ENCODE data around the gene DYDC2.

The DYDC2 gene

DNA sequence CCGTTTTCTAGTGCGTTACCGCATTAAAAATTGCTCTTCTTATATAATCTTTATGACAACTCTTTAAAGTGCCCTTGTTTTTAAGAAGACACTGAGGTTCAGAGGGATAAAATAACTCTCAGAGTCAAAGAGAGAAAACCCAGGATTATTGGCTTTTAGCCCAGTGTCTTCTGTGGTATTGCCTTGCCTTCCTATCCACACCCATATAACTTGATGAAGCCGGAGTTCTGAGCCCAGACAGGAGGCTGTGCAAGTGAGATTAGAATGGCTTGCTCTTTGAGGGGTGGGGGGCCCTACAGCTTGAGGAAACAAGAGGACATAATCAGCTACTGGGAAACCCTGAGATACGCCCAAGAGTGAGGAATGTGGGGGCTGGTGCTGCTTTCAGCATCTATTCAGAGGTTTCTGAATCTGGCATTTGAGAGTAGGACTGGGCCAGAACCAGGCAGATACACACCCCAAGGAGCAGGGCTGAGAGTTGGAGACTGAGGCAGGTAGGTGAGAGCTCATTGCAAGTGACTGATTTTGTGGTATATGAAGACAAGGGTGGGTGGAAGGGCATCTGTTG, 54.1 kb downstream of the DYDC2 start:
- no peak for ATAC-seq (ENCODE audit: low read depth)
- Histone ChIP-seq H3K9me3 (ENCODE audit: severe bottlenecking) (no peaks in the 10 kb centered on the region), H3K27ac (ENCODE audit: poor library complexity, severe bottlenecking) (peak overlapping the region; percentile 26), H3K36me3 (ENCODE audit: low read depth) (no peaks in the 10 kb centered on the region), H3K4me3 (ENCODE audit: severe bottlenecking) (no peak overlapping the region), H3K27me3 (ENCODE audit: insufficient read depth, poor library complexity, severe bottlenecking) (no peaks in the 10 kb centered on the region), H3K4me1 (ENCODE audit: insufficient read depth, poor library complexity, severe bottlenecking) (peaks cover 39% of the 10 kb centered on the region)
- no peak for DNase-seq (ENCODE audit: low spot score)
- TF ChIP-seq, protein P1, sequence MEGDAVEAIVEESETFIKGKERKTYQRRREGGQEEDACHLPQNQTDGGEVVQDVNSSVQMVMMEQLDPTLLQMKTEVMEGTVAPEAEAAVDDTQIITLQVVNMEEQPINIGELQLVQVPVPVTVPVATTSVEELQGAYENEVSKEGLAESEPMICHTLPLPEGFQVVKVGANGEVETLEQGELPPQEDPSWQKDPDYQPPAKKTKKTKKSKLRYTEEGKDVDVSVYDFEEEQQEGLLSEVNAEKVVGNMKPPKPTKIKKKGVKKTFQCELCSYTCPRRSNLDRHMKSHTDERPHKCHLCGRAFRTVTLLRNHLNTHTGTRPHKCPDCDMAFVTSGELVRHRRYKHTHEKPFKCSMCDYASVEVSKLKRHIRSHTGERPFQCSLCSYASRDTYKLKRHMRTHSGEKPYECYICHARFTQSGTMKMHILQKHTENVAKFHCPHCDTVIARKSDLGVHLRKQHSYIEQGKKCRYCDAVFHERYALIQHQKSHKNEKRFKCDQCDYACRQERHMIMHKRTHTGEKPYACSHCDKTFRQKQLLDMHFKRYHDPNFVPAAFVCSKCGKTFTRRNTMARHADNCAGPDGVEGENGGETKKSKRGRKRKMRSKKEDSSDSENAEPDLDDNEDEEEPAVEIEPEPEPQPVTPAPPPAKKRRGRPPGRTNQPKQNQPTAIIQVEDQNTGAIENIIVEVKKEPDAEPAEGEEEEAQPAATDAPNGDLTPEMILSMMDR (IDR thresholded peaks at IDR 0.05; ENCODE audit: poor library complexity, severe bottlenecking), result no peak

DNA sequence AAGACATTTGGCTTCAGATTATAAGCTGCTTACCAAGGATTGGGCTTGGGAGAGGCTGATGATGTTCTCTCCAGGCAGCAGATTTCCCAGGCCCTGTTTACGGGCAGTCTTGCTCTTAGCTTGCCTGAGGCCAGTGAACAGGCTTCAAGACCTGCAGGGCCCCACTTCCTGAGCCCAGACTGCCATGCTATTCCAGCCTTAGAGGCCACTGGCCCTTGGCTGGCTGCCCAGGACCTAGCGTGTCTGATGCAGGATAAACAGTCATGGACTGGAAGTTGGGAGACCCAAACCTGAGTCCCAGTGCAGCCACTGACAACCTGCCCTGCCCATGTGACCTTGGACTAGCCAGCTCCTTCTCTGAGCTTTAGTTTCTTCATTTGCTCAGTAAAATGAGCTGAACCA, 54.7 kb downstream of the DYDC2 start:
- TF ChIP-seq, protein P1 (IDR thresholded peaks at IDR 0.05; ENCODE audit: poor library complexity, severe bottlenecking), result no peak
- no peak for DNase-seq (ENCODE audit: low spot score)
- Histone ChIP-seq H3K9me3 (ENCODE audit: severe bottlenecking) (no peaks in the 10 kb centered on the region), H3K36me3 (ENCODE audit: low read depth) (no peaks in the 10 kb centered on the region), H3K4me1 (ENCODE audit: insufficient read depth, poor library complexity, severe bottlenecking) (peaks cover 39% of the 10 kb centered on the region), H3K27me3 (ENCODE audit: insufficient read depth, poor library complexity, severe bottlenecking) (no peaks in the 10 kb centered on the region), H3K4me3 (ENCODE audit: severe bottlenecking) (no peak overlapping the region), H3K27ac (ENCODE audit: poor library complexity, severe bottlenecking) (peak overlapping the region; percentile 26)
- no peak for ATAC-seq (ENCODE audit: low read depth)

DNA sequence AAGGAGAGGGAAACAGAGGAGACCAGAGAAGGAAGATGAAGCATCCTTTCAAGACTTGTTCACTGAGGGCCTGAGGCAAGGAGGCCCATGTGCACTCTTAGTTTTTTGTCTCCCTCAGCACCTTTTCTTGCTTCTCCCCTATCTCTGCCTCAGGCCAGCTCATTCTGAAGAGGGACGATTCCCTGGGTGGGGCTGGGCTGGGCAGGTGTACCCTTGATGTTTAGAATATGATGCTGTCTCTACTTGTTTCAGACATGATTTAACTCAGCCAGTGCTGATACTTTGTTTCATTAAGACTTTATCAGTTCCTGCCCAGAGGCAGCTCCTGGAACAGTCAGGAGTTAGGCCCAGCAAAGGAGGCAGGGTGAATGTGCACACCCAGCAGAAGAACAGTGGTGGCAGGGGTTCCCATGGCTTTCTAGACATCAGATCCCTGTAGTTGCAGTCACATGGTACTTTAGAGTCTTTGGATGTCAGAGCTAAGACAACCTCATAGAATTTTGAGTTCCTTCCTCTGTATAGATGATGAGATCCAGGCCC, 55.2 kb downstream of the DYDC2 start:
- DNase-seq (ENCODE audit: low spot score), result no peak
- ATAC-seq (ENCODE audit: low read depth), result no peak
- Histone ChIP-seq H3K36me3 (ENCODE audit: low read depth) (no peaks in the 10 kb centered on the region), H3K27me3 (ENCODE audit: insufficient read depth, poor library complexity, severe bottlenecking) (no peaks in the 10 kb centered on the region), H3K27ac (ENCODE audit: poor library complexity, severe bottlenecking) (peak overlapping the region; percentile 36), H3K4me1 (ENCODE audit: insufficient read depth, poor library complexity, severe bottlenecking) (peaks cover 39% of the 10 kb centered on the region), H3K9me3 (ENCODE audit: severe bottlenecking) (no peaks in the 10 kb centered on the region), H3K4me3 (ENCODE audit: severe bottlenecking) (no peak overlapping the region)
- TF ChIP-seq, protein P1 (IDR thresholded peaks at IDR 0.05; ENCODE audit: poor library complexity, severe bottlenecking), result no peak

DNA sequence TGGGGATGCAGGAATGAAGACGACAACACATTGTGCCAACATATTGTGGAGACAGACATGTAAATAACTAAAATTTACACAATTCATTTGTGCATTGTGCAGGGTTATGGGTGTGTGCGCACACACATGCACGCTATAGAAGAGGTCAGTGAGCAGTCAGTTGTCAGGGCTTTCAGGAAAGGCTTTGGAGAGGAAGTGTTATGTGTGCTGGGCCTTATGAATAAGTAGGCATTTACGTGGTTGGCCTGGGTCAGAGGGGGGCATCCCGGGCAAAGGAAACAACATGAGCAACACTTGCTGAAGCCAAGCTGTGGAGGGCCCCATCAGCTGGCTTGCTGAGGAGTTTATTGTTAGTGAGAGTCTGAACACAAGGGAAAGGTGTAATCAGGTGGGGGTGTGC, 55.9 kb downstream of the DYDC2 start:
- H3K4me1 ChIP-seq (ENCODE audit: insufficient read depth, poor library complexity, severe bottlenecking), result peaks cover 39% of the 10 kb centered on the region
- no peaks in the 10 kb centered on the region for H3K27me3 ChIP-seq (ENCODE audit: insufficient read depth, poor library complexity, severe bottlenecking)
- TF ChIP-seq, protein P1 (IDR thresholded peaks at IDR 0.05; ENCODE audit: poor library complexity, severe bottlenecking), result no peak
- DNase-seq (ENCODE audit: low spot score) (no peak), ATAC-seq (ENCODE audit: low read depth) (no peak)
- H3K27ac ChIP-seq (ENCODE audit: poor library complexity, severe bottlenecking), result peak overlapping the region; percentile 36
- no peaks in the 10 kb centered on the region for H3K36me3 ChIP-seq (ENCODE audit: low read depth)
- H3K9me3 ChIP-seq (ENCODE audit: severe bottlenecking), result no peaks in the 10 kb centered on the region
- H3K4me3 ChIP-seq (ENCODE audit: severe bottlenecking), result no peak overlapping the region

DNA sequence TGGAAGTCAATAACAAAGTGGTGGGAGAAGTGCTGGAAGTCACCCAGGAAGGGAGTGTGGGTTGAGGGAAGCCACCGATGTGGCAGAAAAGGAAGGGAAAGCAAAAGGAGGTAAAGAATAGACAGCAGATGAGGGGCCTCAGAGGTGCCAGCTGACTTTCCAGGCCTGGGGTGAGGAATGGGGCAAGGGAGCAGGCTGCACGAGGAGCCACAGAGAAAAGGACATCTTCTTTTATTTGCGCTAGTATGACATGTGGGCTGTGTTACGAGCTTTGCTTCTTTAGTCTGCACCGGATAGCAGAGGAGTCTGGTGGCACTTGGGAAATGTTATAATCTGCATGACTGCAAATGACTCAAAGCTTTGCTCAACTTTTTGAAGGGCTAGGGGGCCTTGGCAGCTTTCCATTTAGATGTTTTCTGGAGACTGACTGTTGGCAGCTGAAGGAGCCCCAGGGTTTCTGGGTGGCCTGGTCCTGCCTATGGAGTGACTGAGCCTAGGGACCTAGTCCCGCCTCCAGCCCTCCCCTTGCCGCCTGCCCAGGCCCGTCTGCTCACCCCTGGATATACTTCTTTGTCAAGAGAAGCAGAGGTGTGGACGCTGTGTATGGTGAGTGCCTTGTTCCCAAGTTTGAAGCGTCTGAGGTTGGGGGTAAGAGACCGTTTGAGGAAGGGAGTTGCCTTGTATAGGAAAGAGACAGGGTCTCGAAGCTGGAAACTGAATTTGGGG, 56.9 kb downstream of the DYDC2 start:
- ATAC-seq (ENCODE audit: low read depth) (peak; percentile 86), DNase-seq (ENCODE audit: low spot score) (peak; percentile 78)
- H3K36me3 ChIP-seq (ENCODE audit: low read depth), result no peaks in the 10 kb centered on the region
- TF ChIP-seq, protein P1 (IDR thresholded peaks at IDR 0.05; ENCODE audit: poor library complexity, severe bottlenecking), result no peak
- no peaks in the 10 kb centered on the region for H3K9me3 ChIP-seq (ENCODE audit: severe bottlenecking)
- no peaks in the 10 kb centered on the region for H3K27me3 ChIP-seq (ENCODE audit: insufficient read depth, poor library complexity, severe bottlenecking)
- H3K4me1 ChIP-seq (ENCODE audit: insufficient read depth, poor library complexity, severe bottlenecking), result peaks cover 39% of the 10 kb centered on the region
- H3K27ac ChIP-seq (ENCODE audit: poor library complexity, severe bottlenecking), result peak overlapping the region; percentile 36
- H3K4me3 ChIP-seq (ENCODE audit: severe bottlenecking), result no peak overlapping the region
